Natural killer cell (primary cell): ENCODE measurements around the gene WDR37. TPM values are rescaled to one million over a fixed set of nuclear protein-coding genes. Genes with fewer than 3 reads are reported as not detected.

Source experiments
- ATAC-seq, 3 donors: fragments of 150-1000 bp in 2 of 3; fragments of 200-7000 bp in 1 of 3; cut with Tn5 transposase; 1 replicate in 1 of 3; 2 replicates in 2 of 3; pipeline ENCODE4 v1.10.0; 2021; ENCODE audit warnings: mild to moderate bottlenecking in 2 of 3, moderate library complexity in 2 of 3
- DNase-seq, 2 donors: peaks; one replicate each; pipeline versions ENCODE4 v3.0.0 to v3.0.0-alpha.2; 2013 to 2021; ENCODE audit warnings: mixed read lengths in 1 of 2
- H3K27ac ChIP-seq: one replicate; pipeline ENCODE4 v1.5.1; 2013; ENCODE audit warnings: mild to moderate bottlenecking, low read length
- H3K27me3 ChIP-seq: one replicate; pipeline ENCODE4 v1.6.1; 2013; ENCODE audit warnings: low read length; ENCODE audit not compliant: control insufficient read depth, insufficient read depth
- H3K36me3 ChIP-seq: one replicate; pipeline ENCODE4 v1.6.1; 2013; ENCODE audit warnings: low read length; ENCODE audit not compliant: control insufficient read depth, insufficient read depth
- H3K4me1 ChIP-seq: one replicate; pipeline ENCODE4 v1.6.1; 2013; ENCODE audit warnings: low read length; ENCODE audit not compliant: control insufficient read depth, insufficient read depth
- H3K4me3 ChIP-seq: one replicate; pipeline ENCODE4 v1.5.1; 2013; ENCODE audit warnings: low read length
- H3K9me3 ChIP-seq: one replicate; pipeline ENCODE4 v1.6.1; 2013; ENCODE audit warnings: low read length; ENCODE audit not compliant: control insufficient read depth, insufficient read depth
- H3K27ac Mint-ChIP-seq, 2 donors: one replicate each; pipeline ENCODE4 v1.8.0; 2022; ENCODE audit warnings: mild to moderate bottlenecking in 2 of 2, mixed read lengths in 2 of 2, moderate library complexity in 1 of 2
- H3K27me3 Mint-ChIP-seq, 2 donors: one replicate each; pipeline ENCODE4 v1.8.0; 2022; ENCODE audit warnings: low read depth in 2 of 2, mixed read lengths in 2 of 2
- H3K36me3 Mint-ChIP-seq: one replicate; pipeline ENCODE4 v1.8.0; 2022; ENCODE audit warnings: mixed read lengths
- H3K4me1 Mint-ChIP-seq, 2 donors: one replicate each; pipeline ENCODE4 v1.8.0; 2022; ENCODE audit warnings: mixed read lengths in 2 of 2
- H3K4me3 Mint-ChIP-seq: one replicate; pipeline ENCODE4 v1.8.0; 2022; ENCODE audit warnings: mild to moderate bottlenecking, moderate library complexity, mixed read lengths
- H3K9me3 Mint-ChIP-seq, 2 donors: one replicate each; pipeline ENCODE4 v1.8.0; 2022; ENCODE audit warnings: mixed read lengths in 2 of 2
- CTCF ChIP-seq: fragments of 200-600 bp; IDR thresholded peaks from one replicate; pipeline ENCODE4 v1.8.0; 2022; ENCODE audit warnings: antibody characterized with exemption
- WGBS: methylation state at CpG from one replicate; pipeline ENCODE4 v1.1.7; 2013; ENCODE audit warnings: missing lambda C conversion rate; ENCODE audit not compliant: insufficient coverage; 5-methylcytosine and 5-hydroxymethylcytosine counted together
- intact Hi-C: fragments of 100-400 bp; cut with micrococcal nuclease; formaldehyde crosslinking; loops from one replicate; pipeline ENCODE4 v1.14.2; 2022
- total RNA-seq, 4 donors: library from RNA; stranded (reverse); fragments of 120-200 nt in 1 of 4; gene quantifications; one replicate each; pipeline versions ENCODE4 v1.2.3 to v1.2.4, GENCODE V29; 2013 to 2022

The WDR37 gene
- total RNA-seq, 3 donors from 2014 or later (not counting 1 experiment from before 2014, with no cell fraction given): 56.3 to 59.6 (median 57.6) TPM

GRCh38 chr10:1149793-1150637, 93.8 kb downstream of the WDR37 start:
- H3K27me3 ChIP-seq: no peaks in the 10 kb centered on the region
- Mint-ChIP-seq H3K4me3 (no peak overlapping the region), H3K27ac (peak overlapping the region in 1 of 2 donors; percentile 37), H3K4me1 (peaks cover 6 to 18% of the 10 kb centered on the region in 2 donors), H3K27me3 (peaks cover 14 to 18% of the 10 kb centered on the region in 2 donors), H3K36me3 (peaks cover 17% of the 10 kb centered on the region), H3K9me3 (peaks cover 0 to 6% of the 10 kb centered on the region in 2 donors)
- H3K4me3 ChIP-seq: no peak overlapping the region
- no peak for TF ChIP-seq CTCF
- peaks cover 5% of the 10 kb centered on the region for H3K4me1 ChIP-seq
- peak; percentile 77 to 90 (median 84) for ATAC-seq
- WGBS: 68% methylated on average over 23 of the region's 23 CpGs
- intact Hi-C loops: no loop called here
- H3K27ac ChIP-seq: no peak overlapping the region
- peaks cover 4% of the 10 kb centered on the region for H3K9me3 ChIP-seq
- no peaks in the 10 kb centered on the region for H3K36me3 ChIP-seq
- peak in 1 of 2 donors; percentile 33 for DNase-seq

GRCh38 chr10:1150638-1150955, 94.4 kb downstream of the WDR37 start:
- peaks cover 14 to 17% of the 10 kb centered on the region in 2 donors for H3K27me3 Mint-ChIP-seq
- Histone ChIP-seq H3K27me3 (no peaks in the 10 kb centered on the region), H3K27ac (no peak overlapping the region), H3K4me1 (peaks cover 5% of the 10 kb centered on the region), H3K4me3 (no peak overlapping the region), H3K36me3 (no peaks in the 10 kb centered on the region), H3K9me3 (peaks cover 4% of the 10 kb centered on the region)
- H3K4me3 Mint-ChIP-seq: no peak overlapping the region
- intact Hi-C loops: no loop called here
- H3K9me3 Mint-ChIP-seq: peaks cover 0 to 6% of the 10 kb centered on the region in 2 donors
- no peak overlapping the region for H3K27ac Mint-ChIP-seq
- H3K36me3 Mint-ChIP-seq: peaks cover 17% of the 10 kb centered on the region
- 84% methylated on average over 13 of the region's 13 CpGs for WGBS
- H3K4me1 Mint-ChIP-seq: peaks cover 6 to 18% of the 10 kb centered on the region in 2 donors
- ATAC-seq: no peak
- no peak for DNase-seq
- TF ChIP-seq CTCF: no peak

GRCh38 chr10:1151076-1152033, 95.2 kb downstream of the WDR37 start:
- no peak overlapping the region for H3K4me3 Mint-ChIP-seq
- no peak overlapping the region for H3K27ac Mint-ChIP-seq
- H3K27ac ChIP-seq: no peak overlapping the region
- no peaks in the 10 kb centered on the region for H3K9me3 Mint-ChIP-seq
- no peaks in the 10 kb centered on the region for H3K27me3 ChIP-seq
- ATAC-seq (no peak), DNase-seq (no peak)
- H3K4me1 ChIP-seq: peaks cover 5% of the 10 kb centered on the region
- intact Hi-C loops: no loop called here
- no peak for TF ChIP-seq CTCF
- peaks cover 10% of the 10 kb centered on the region for H3K36me3 Mint-ChIP-seq
- peaks cover 4% of the 10 kb centered on the region for H3K9me3 ChIP-seq
- WGBS: 84% methylated on average over 14 of the region's 15 CpGs
- no peaks in the 10 kb centered on the region for H3K36me3 ChIP-seq
- H3K4me1 Mint-ChIP-seq: peaks cover 6 to 18% of the 10 kb centered on the region in 2 donors
- H3K4me3 ChIP-seq: no peak overlapping the region
- H3K27me3 Mint-ChIP-seq: peaks cover 9 to 11% of the 10 kb centered on the region in 2 donors
